GM19468 (cell line): Measurements from ENCODE around the gene CARS1.
"Not testable (repeated sequence)": the region's sequence is repeated elsewhere in the genome, so short reads cannot be mapped to it uniquely, and the experiment has no call there.

Experiments used
- ATAC-seq: cut with Tn5 transposase; IDR thresholded peaks from one replicate; pipeline ENCODE4 v1.9.1; 2021; ENCODE audit warnings: mild to moderate bottlenecking, moderate library complexity, moderate number of reproducible peaks; ENCODE audit not compliant: unreplicated experiment; ENCODE audit errors: extremely low read depth

The CARS1 gene

DNA sequence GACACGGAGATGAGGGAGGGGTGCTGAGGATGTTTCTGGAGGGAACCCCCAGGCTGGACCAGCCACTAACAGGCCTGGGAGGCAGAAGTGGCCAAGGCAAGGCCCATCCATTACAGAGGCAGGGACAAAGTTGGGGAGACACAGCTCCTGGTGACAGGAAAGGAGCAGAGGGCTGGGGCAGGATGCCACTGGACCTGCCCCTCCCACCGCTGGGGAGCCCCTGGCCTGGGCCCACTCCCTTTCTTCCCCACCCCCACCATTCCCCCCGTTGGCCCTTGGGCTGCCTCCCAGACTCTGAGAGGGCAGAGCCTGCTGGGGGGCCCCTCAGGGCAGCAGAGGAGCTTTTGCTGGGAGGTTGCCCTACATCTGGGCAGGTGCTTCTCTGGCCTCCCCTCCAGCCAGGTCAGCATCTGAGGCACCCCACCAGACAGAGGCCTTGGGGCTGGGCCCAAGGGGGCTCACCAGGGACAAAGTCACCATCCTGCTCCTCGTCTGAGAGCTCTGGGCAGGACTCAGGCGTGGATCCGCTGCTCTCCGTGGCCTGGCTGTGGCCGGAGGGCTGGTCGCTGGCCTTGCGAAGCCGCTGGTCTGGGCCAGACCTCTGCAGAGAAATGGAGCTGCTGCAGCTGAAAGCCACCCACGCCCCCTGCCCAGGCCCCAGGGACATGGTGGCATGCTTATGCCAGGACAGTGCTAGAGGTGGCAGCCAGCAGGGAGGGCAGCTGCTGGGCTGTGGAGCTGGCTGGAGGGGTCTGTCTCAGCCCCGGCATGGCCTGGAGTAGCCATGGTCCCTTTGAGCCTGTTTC is 33.1 kb upstream of the CARS1 start:
- ATAC-seq = no peak

DNA sequence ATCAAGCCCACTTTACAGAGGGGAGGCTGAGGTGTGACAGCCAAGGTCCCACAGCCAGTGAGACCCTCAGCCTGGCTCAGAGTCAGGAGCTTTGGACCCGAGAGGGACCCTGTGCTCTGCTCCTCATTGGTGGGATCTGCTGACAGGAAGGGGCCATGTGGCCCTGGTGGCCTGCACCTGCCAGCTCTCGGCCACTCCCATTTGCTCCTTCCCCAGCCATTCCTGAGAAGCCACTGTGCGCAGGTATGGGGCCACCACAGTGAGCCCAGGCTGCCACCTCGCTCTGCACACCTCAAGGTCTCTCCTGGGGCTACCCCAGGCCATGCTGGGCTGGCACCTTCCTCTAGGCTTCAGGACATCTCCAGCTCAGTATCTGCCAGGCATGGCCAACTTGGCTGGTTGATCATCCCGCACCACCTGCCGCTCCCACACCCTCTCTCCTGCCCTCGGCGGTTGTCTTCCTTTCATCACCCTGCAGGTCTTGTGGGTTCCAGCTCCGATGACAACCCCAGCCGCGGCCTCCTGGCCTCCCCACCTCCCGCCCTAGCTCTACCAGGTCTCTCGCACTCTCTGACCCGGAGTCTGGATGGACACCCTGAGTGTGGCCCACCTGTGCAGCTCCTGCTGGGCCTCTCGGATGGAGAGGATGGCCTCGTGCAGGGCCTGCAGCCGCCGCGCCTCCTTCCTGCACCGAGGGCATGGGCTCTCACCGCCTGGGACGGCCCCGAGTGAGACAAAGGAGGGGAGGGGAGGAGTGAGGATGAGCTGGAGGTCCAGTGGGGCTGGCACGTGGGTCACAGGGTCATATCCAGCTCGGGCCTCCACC is 32.2 kb upstream of the CARS1 start:
- no peak for ATAC-seq

DNA sequence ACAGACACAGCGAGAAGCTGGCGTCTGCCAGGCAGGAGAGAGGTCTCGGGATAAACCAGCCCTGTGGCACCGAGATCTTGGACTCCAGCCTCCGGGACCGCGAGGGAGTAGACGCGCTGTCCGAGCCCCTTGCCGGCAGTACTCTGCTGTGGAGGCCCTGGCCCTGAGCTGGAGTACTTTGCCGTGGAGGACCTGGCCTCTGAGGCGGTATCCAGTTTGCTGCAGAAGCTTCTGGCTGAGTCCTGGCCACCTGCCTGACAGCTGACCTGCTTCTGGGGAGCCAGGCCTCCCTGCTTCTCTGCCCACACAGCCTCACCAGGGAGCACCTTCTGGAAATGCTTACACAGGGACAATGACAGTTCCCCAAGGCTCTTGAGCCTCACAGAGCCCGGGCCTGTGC is 31.6 kb upstream of the CARS1 start:
- ATAC-seq = no peak

DNA sequence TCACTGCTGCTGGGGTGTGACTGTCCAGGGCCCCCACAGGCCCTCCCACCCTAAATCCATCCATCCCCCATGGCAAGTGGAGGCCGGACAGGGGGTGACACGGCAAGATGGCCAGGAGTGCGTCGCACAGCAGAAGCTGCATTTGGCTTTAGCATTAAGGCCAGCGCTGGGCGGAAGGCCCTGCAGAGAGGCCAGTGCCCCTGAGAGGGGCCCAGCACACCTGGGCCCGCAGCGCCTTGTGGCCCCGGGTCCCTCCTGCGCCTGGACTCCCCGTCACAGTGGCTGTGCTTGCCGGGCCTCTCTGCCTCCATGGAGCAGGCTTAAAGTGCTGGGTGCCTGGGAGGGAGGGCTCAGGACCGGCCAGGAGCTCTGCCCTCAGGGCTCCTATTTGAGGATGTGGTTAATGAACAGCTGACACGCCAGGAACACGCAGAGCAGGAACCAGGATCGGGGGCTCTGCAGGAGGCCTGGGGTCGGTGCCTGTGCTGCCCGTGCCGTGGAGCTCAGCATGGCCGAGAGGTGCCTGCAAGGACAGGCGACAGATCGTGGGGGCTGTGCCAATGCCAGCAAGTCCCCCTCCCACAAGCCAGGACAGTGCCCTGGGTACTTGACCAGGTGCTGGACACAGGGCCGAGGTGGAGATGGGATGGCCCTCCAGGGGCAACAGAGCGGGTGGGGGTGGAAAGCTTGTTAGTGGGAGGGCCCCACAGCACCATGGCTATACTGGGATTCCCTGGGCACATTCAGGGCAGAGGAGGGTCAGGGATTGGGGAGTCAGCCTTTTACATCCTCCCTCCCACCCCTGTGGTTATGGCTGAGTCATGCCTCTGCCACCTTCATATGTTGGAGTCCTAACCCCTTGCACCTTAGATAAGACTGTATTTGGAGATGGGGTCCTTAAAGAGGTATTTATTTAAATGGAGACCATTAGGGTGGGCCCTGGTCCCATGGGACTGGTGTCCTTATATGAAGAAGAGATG is 30.9 kb upstream of the CARS1 start:
- ATAC-seq = no peak

DNA sequence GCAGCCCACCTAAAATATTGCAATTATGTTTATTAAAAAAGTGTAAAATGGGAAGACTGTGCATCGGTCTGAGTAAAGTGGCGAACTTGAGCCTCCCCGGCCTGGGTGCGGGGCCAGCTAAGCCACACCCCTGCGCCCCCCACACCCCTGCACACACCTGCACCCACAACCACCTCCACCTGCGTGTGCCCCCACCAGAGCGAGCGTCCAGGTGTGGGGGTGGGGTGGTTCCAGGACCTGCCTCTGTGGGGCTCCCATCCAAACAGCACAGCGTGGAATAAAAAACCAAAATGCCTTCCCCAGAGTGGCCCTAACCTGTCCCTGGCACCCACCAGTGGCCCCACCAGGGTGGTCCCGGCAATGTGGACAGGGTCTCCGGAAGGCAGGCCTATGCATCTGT is 30.1 kb upstream of the CARS1 start:
- ATAC-seq = no peak

DNA sequence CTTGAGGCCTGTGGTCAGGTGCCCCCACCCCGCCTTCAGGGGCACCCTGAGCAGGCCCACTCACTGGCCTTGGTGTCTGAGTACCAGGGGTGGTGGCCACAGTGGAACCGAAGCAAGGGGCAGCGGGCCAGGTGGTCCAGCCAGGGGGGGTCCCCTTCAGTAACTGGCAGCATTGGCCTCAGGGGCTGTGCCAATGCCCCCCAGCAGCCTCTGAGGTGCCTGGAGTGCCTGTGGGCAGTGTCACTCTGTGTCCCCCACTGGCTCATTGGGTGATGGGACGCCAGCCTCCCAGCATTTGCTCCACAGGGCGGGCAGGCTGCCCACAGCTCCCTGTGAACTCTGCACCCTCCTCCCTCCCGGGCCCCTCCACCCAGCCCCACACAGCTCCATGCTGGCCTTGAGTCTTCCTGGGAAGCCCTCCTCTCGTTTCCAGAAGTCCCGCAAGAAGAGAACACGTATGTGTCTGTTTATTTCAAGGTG is 29.5 kb upstream of the CARS1 start:
- no peak for ATAC-seq

DNA sequence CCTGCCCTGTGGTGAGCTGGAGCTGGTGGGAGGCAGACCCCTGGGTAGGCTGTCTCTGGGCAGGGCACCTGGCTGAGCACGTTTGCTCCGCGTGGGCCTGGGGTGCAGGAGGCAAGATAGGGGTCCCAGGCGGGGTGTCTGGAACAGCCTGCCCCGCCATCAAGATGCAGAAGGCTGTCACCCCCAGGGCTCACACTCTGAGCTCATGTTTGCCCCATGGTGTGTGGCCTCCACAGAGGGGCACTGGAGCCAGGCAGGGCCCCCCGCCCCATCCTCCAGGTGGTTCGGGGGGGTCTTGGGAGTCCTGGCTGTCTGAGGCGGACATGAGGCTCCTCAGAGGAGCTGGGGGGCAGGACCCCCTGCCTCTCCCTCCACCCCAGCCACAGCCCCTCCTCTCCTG is 28.9 kb upstream of the CARS1 start:
- ATAC-seq = no peak

DNA sequence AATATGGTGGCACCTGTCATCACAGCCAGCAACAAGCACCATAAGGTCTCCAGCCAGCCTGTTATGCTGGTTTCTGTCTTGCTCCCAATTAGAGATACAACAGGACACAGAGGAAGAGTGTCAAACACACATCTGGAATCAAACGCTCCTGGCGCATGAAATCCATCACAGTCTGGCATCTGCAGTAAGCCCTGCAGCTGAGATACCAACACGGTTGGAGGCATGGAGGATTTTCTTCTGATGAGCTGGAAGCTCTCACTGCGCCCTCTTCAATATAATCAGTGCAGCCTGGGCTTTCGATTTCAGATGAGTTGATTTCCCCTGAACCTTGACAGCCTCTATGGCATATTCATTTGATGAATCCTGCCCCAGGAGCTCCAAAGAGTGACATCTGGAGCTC is 27.8 kb upstream of the CARS1 start:
- no peak for ATAC-seq

GRCh38 chr11:3083321-3083720 is 26.1 kb upstream of the CARS1 start:
- ATAC-seq = no peak

DNA sequence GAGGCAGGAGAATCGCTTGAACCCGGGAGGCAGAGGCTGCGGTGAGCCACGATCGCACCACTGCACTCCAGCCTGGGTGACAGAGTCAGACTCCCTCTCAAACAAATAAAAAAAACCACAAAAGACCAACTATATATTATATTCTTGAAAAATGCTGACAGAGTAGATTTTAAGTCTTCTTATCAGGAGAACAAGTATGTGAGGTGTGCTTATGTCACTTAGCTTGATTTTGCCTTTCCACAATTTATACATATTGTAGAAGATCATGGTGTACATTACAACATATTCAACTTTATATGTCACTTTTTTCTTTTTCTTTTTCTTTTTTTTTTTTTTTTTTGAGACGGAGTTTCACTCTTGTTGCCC is 24.1 kb upstream of the CARS1 start:
- no peak for ATAC-seq

DNA sequence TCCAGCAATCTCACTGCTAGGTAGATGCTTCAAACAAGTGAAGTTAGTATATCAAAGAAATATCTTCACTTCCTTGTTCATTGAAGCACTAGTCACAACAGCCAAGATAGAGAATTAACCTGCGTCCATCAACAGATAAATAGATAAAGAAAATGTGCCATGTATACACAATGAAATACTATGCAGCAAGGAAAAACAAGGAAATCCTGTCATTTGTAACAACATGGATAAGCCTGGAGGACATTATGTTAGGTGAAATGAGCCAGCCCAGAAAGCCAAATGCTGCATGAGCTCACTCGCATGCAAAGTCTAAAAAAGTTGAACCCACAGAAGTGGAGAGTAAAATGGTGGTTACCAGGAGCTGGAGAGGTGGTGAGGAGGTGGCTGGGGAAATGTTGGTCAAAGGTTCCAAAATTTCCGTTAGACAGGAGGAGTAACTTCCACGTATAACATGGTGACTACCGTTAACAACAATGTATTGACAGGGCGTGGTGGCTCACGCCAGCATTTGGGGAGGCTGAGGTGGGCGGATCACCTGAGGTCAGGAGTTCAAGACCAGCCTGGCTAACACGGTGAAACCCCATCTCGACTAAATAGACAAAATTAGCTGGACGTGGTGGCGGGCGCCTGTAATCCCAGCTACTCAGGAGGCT is 23.6 kb upstream of the CARS1 start:
- ATAC-seq = no peak

GRCh38 chr11:3080104-3080503 is 22.9 kb upstream of the CARS1 start:
- ATAC-seq = no peak

DNA sequence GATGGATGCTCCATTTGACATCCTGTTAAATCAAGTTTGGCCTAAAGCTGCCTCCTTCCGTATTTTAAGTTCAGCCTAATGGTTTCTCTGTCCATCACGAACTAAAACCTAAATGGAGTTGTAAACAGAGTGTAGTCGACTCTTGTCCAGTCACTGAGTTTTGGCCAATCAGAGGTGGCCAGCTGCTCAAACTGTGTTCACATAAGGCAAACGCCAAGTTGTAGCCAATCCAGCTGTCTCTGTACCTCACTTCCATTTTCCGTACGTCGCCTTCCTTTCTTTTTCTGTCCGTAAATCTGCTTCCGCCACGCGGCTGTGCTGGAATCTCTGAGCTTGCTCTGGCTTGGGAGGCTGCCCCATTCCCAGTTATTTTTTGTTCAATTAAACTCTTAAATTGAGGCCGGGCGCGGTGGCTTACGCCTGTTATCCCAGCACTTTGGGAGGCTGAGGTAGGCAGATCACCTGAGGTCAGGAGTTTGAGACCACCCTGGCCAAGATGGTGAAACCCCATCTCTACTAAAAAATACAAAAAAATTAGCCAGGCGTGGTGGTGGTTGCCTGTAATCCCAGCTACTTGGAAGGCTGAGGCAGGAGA is 20.7 kb upstream of the CARS1 start:
- no peak for ATAC-seq

DNA sequence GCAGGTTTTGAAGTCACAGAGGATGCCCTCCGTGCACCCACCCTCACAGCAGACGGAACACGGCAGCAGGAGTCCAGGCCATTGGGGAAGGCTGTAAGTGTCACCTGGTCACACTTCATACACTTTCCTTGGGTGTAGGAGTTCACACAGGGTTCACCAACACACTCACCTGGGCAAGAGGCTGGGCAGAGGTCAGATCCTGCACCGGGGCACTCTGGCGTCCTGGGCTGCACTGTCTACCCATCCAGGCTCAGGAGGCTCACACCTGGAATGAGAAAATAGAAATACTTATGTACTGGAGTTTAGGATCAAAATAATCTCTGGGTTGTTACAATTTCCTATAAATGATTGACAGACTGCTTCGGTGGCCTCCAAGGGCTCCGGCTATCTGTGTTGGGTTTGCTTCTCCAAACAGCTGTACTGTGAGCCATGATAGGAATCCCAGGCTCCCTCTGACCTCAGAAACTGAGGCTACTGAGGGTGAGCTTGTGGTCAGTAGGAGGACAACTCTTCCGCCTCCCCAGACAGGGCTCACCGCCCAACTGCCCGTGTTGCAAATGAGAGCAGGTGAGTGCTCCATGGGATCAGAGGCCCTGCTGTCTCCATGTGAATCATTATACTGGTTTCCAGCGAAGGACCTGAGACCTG is 20.1 kb upstream of the CARS1 start:
- no peak for ATAC-seq

DNA sequence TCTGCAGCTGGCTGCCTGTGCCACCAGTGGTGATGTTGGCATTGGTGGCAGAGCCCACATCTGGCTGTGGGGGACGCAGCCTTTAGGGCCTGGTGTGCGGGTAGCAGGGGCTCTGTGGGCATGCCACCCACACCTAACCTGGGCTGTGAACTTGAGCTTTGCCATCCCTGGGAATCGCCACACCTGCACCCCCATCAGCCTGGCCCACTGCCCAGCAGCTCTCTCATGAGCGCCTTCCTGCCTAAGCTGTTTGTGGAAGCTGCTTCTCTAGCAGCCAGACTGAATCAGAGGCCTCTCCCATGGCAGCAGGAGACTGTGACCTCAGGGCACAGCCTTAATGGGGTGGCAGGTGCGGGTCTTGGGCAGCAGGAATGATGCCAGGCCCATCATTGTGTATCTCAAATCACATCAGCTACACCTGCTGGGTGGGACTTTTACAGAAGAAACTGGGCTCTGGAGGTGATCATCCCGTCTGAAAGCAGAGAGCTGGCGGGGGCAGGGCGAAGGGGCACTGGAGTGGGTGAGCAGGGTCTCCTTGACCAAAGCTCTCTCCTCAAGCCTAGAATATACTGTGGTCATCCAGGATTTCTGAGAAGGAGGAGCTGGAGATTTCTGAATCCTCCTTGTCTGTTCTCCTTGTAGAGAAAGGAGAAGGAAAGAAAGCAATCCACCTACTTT is 17.8 kb upstream of the CARS1 start:
- no peak for ATAC-seq

GRCh38 chr11:3073029-3073435 is 15.8 kb upstream of the CARS1 start:
- no peak for ATAC-seq

DNA sequence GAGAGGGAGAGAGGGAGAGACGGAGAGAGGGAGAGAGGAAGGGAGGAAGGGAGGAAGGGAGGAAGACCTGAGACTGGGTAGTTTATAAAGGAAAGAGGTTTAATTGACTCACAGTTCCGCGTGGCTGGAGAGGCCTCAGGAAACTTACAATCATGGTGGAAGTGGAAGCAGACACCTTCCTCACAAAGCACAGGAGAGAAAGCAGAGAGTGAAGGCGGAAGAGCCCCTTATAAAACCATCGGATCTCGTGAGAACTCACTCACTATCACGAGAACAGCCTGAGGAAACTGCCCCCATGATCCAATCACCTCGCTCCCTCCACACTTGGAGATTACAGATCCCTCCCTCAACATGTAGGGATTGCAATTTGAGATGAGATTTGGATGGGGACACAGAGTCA is 12.2 kb upstream of the CARS1 start:
- no peak for ATAC-seq

DNA sequence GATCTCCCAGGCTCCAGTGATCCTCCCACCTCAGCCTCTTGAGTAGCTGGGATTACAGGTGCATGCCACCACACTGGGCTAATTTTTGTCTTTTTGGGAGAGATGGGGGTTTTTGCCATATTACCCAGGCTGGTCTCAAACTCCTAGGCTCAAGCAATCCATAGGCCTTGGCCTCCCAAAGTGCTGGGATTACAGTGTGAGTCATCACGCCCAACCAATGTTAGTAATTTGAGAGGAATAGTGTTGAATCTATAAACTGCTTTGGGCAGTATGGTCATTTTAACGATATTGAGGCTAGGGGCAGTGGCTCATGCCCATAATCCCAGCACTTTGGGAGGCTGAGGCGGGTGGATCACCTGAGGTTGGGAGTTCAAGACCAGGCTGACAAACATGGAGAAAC is 9.1 kb upstream of the CARS1 start:
- ATAC-seq = not testable (repeated sequence)
